HepG2 (cell line): ENCODE data around the gene PROX2. TPM values are rescaled to one million over a fixed set of nuclear protein-coding genes. Genes with fewer than 3 reads are reported as not detected.

Experiments
- AFF4 ChIP-seq: sonication (generic); formaldehyde crosslinking; IDR thresholded peaks from 2 replicates; pipeline ENCODE4 v1.4.0; 2020; ENCODE audit warnings: missing genetic modification reagents
- ARID4A ChIP-seq: sonication (generic); formaldehyde crosslinking; IDR thresholded peaks from 2 replicates; pipeline ENCODE4 v1.5.0; 2020; ENCODE audit warnings: mild to moderate bottlenecking, missing genetic modification reagents, borderline replicate concordance
- ASH2L ChIP-seq: fragments of 300-600, 200-600 bp; sonication (generic); IDR thresholded peaks from 2 replicates; pipeline ENCODE4 v1.7.0; 2017; ENCODE audit warnings: low read depth, mild to moderate bottlenecking, moderate library complexity, mixed read lengths, low read length; ENCODE audit not compliant: insufficient read length
- EEA1 ChIP-seq: sonication (generic); formaldehyde crosslinking; IDR thresholded peaks from 2 replicates; pipeline ENCODE4 v1.5.1; 2020; ENCODE audit warnings: mild to moderate bottlenecking, missing genetic modification reagents, borderline replicate concordance
- FOSL2 ChIP-seq: sonication (generic); formaldehyde crosslinking; IDR thresholded peaks from 2 replicates; pipeline ENCODE4 v1.4.0; 2020; ENCODE audit warnings: missing genetic modification reagents
- FOXA3 ChIP-seq: IDR thresholded peaks from 2 replicates; pipeline ENCODE4 v1.6.1; 2016; ENCODE audit warnings: missing genetic modification reagents, missing compliant biosample characterization
- HMGA1 ChIP-seq: sonication (generic); formaldehyde crosslinking; conservative IDR thresholded peaks from 2 replicates; pipeline ENCODE4 v1.4.0; 2020; ENCODE audit warnings: missing genetic modification reagents
- ISL2 ChIP-seq: sonication (generic); formaldehyde crosslinking; IDR thresholded peaks from 2 replicates; pipeline ENCODE4 v1.5.0; 2020; ENCODE audit warnings: missing genetic modification reagents
- KDM2A ChIP-seq: sonication (generic); formaldehyde crosslinking; IDR thresholded peaks from 2 replicates; pipeline ENCODE4 v1.4.0; 2020; ENCODE audit warnings: low read depth, missing genetic modification reagents, borderline replicate concordance
- NCOA1 ChIP-seq: sonication (generic); formaldehyde crosslinking; IDR thresholded peaks from 2 replicates; pipeline ENCODE4 v1.9.0; 2021; ENCODE audit warnings: missing genetic modification reagents
- PREB ChIP-seq: sonication (generic); formaldehyde crosslinking; IDR thresholded peaks from 2 replicates; pipeline ENCODE4 v1.4.0; 2020; ENCODE audit warnings: missing genetic modification reagents
- SALL2 ChIP-seq: sonication (generic); formaldehyde crosslinking; IDR thresholded peaks from 2 replicates; pipeline ENCODE4 v1.8.1; 2023; ENCODE audit warnings: mild to moderate bottlenecking, missing genetic modification reagents, inconsistent platforms
- TOPORS ChIP-seq: sonication (generic); formaldehyde crosslinking; IDR thresholded peaks from 2 replicates; pipeline ENCODE4 v1.8.0; 2023; ENCODE audit warnings: mild to moderate bottlenecking, missing genetic modification reagents
- ZFP36L1 ChIP-seq: sonication (generic); formaldehyde crosslinking; IDR thresholded peaks from 2 replicates; pipeline ENCODE4 v1.8.0; 2022; ENCODE audit warnings: mild to moderate bottlenecking, missing genetic modification reagents, moderate library complexity
- ZNF44 ChIP-seq: sonication (generic); formaldehyde crosslinking; IDR thresholded peaks from 2 replicates; pipeline ENCODE4 v1.5.1; 2020; ENCODE audit warnings: mild to moderate bottlenecking, missing genetic modification reagents
- ZNF496 ChIP-seq: sonication (generic); formaldehyde crosslinking; IDR thresholded peaks from 2 replicates; pipeline ENCODE4 v1.8.1; 2023; ENCODE audit warnings: mild to moderate bottlenecking, moderate library complexity, missing genetic modification reagents; ENCODE audit not compliant: insufficient replicate concordance
- ZNF547 ChIP-seq: sonication (generic); formaldehyde crosslinking; IDR thresholded peaks from 2 replicates; pipeline ENCODE4 v1.5.1; 2020; ENCODE audit warnings: mild to moderate bottlenecking, missing genetic modification reagents
- ZNF747 ChIP-seq: sonication (generic); formaldehyde crosslinking; IDR thresholded peaks from 2 replicates; pipeline ENCODE4 v1.8.1; 2023; ENCODE audit warnings: missing genetic modification reagents, mild to moderate bottlenecking, borderline replicate concordance
- polyA plus RNA-seq, 8 experiments: library from polyadenylated mRNA; depleted of rRNA in 3 of 8; stranded (reverse) in 7 of 8; unstranded in 1 of 8; fragments of >200 nt; fragmentation: Illumina TruSeq in 4 of 8; extraction: Trizol in 4 of 8; gene quantifications; 2 replicates each; pipeline versions ENCODE4 v1.2.1 to v1.2.3, GENCODE V29; 2011 to 2016; ENCODE audit warnings: low read depth in 4 of 8, missing spikeins in 1 of 8, mixed read lengths in 1 of 8; ENCODE audit not compliant: insufficient read depth in 1 of 8
- total RNA-seq, 5 experiments: library from RNA; depleted of rRNA; stranded (reverse); fragments of >200 nt; fragmentation: Illumina TruSeq; extraction: Trizol; gene quantifications; 2 replicates each; pipeline ENCODE4 v1.2.3, GENCODE V29; 2016; ENCODE audit warnings: low read depth in 1 of 5

Gene PROX2
- total and polyA plus RNA-seq, 2 of the 13 experiments (the other 11 are each of a cell fraction or from before 2014, with no cell fraction given): not detected

- TF ChIP-seq ISL2 (CRISPR knock-in tag): peak; percentile 30; the same call in 1 of the 2 replicates
- no peak for TF ChIP-seq SALL2
- TF ChIP-seq FOSL2: peak; percentile 27
- no peak for TF ChIP-seq ZNF496
- TF ChIP-seq NCOA1 (CRISPR knock-in tag): no peak
- peak; percentile 51 for TF ChIP-seq FOXA3 (CRISPR knock-in tag)
- TF ChIP-seq AFF4 (CRISPR knock-in tag): no peak
- TF ChIP-seq ZNF44: no peak
- peak; percentile 93; the same call in 1 of the 2 replicates for TF ChIP-seq KDM2A
- peak; percentile 48; the same call in 1 of the 2 replicates for TF ChIP-seq EEA1 (CRISPR knock-in tag)
- TF ChIP-seq TOPORS: peak; percentile 71; the same call in 1 of the 2 replicates
- TF ChIP-seq ARID4A: peak; percentile 88
- peak; percentile 94 for TF ChIP-seq ASH2L
- TF ChIP-seq ZNF547 (CRISPR knock-in tag): peak; percentile 50; the same call in 1 of the 2 replicates
- TF ChIP-seq PREB (CRISPR knock-in tag): no peak
- peak; percentile 83; the same call in 1 of the 2 replicates for TF ChIP-seq ZFP36L1 (CRISPR knock-in tag)
- TF ChIP-seq HMGA1 (CRISPR knock-in tag): no peak
- peak; percentile 59; the same call in 1 of the 2 replicates for TF ChIP-seq ZNF747 (CRISPR knock-in tag)
Measured at GRCh38 chr14:74881431-74882102, 5.6 kb upstream of the PROX2 start, which contains the start of gene DLST (continued).
